Measurements from ENCODE around the gene FARP1.

FARP1 gene

GRCh38 chr13:98147521-98147920, 4.6 kb downstream of the FARP1 start:
- no peak for TF ChIP-seq CTCF (IDR thresholded peaks at IDR 0.05; ENCODE audit: low read depth, low read length)
- no peak overlapping the region for H3K4me3 ChIP-seq (ENCODE audit: low read depth, low read length)

- no peak overlapping the region for H3K4me3 ChIP-seq (ENCODE audit: low read depth, low read length)
- TF ChIP-seq CTCF (IDR thresholded peaks at IDR 0.05; ENCODE audit: low read depth, low read length): no peak
Measured at GRCh38 chr13:98150832-98151479, 8.1 kb downstream of the FARP1 start.

GRCh38 chr13:98155475-98156109, 12.7 kb downstream of the FARP1 start:
- H3K4me3 ChIP-seq (ENCODE audit: low read depth, low read length): no peak overlapping the region
- TF ChIP-seq CTCF (IDR thresholded peaks at IDR 0.05; ENCODE audit: low read depth, low read length): no peak

GRCh38 chr13:98156259-98156658, 13.4 kb downstream of the FARP1 start:
- H3K4me3 ChIP-seq (ENCODE audit: low read depth, low read length): no peak overlapping the region
- no peak for TF ChIP-seq CTCF (IDR thresholded peaks at IDR 0.05; ENCODE audit: low read depth, low read length)

GRCh38 chr13:98157188-98157587, 14.3 kb downstream of the FARP1 start:
- TF ChIP-seq CTCF (IDR thresholded peaks at IDR 0.05; ENCODE audit: low read depth, low read length): no peak
- no peak overlapping the region for H3K4me3 ChIP-seq (ENCODE audit: low read depth, low read length)

GRCh38 chr13:98157609-98158008, 14.7 kb downstream of the FARP1 start:
- no peak overlapping the region for H3K4me3 ChIP-seq (ENCODE audit: low read depth, low read length)
- TF ChIP-seq CTCF (IDR thresholded peaks at IDR 0.05; ENCODE audit: low read depth, low read length): no peak

- TF ChIP-seq CTCF (IDR thresholded peaks at IDR 0.05; ENCODE audit: low read depth, low read length): no peak
- no peak overlapping the region for H3K4me3 ChIP-seq (ENCODE audit: low read depth, low read length)
Measured at GRCh38 chr13:98158172-98158899, 15.4 kb downstream of the FARP1 start.
